Endothelial cell of umbilical vein (primary cell): Measurements from ENCODE around the gene DERA. TPM values are rescaled to one million over a fixed set of nuclear protein-coding genes. Genes with fewer than 3 reads are reported as not detected.
A peak's percentile ranks its signal among the peaks of the same experiment; 100 is the strongest.
"Not testable (repeated sequence)": the region's sequence is repeated elsewhere in the genome, so short reads cannot be mapped to it uniquely, and the experiment has no call there.

Source experiments
- BruUV-seq: library from RNA; stranded (reverse); fragments of 400-500 nt; replicated peaks from 2 replicates; lab custom pipeline; 2021; lab: Mats Ljungman, UMichigan
- CTCF ChIA-PET: fragments of 300-600, 350-600 bp; sonication (Branson Sonifier 250); formaldehyde crosslinking; loops from one replicate; lab custom pipeline; 2021; ENCODE audit warnings: antibody characterized with exemption, inconsistent platforms; lab: Charles Lee
- POLR2A ChIA-PET: fragments of 300-600, 350-600 bp; sonication (Branson Sonifier 250); formaldehyde crosslinking; loops from one replicate; lab custom pipeline; 2021; ENCODE audit warnings: antibody characterized with exemption, inconsistent platforms; lab: Charles Lee
- DNase-seq: peaks from one replicate; pipeline ENCODE4 v3.0.0-alpha.2; 2011; ENCODE audit warnings: low read depth, low spot score
- FAIRE-seq: peaks from 2 replicates; lab custom pipeline; 2011; peaks lifted over from hg19 to GRCh38; lab: Jason Lieb, UNC
- H2AFZ ChIP-seq: 2 replicates; pipeline ENCODE4 v1.6.0; 2012; ENCODE audit warnings: low read depth, low read length, control low read depth, inconsistent platforms
- H3K27ac ChIP-seq: 2 replicates; pipeline ENCODE4 v1.5.1; 2011; ENCODE audit warnings: low read depth, mild to moderate bottlenecking, control low read depth, low read length, moderate library complexity; ENCODE audit not compliant: insufficient read depth
- H3K27me3 ChIP-seq, 2 experiments: 2 replicates each; pipeline versions ENCODE4 v1.6.0 to v1.6.1; 2011; ENCODE audit warnings: low read length in 2 of 2, mixed read lengths in 1 of 2; ENCODE audit not compliant: control insufficient read depth in 2 of 2, insufficient read depth in 2 of 2
- H3K36me3 ChIP-seq, 2 experiments: 2 replicates in 1 of 2; 3 replicates in 1 of 2; pipeline ENCODE4 v1.5.1; 2011; ENCODE audit warnings: low read length in 2 of 2, mild to moderate bottlenecking in 1 of 2, moderate library complexity in 1 of 2; ENCODE audit not compliant: control insufficient read depth in 2 of 2, insufficient read depth in 2 of 2; ENCODE audit errors: extremely low read depth in 1 of 2
- H3K4me1 ChIP-seq: 3 replicates; pipeline ENCODE4 v1.5.1; 2011; ENCODE audit warnings: mild to moderate bottlenecking, low read length; ENCODE audit not compliant: control insufficient read depth, insufficient read depth; ENCODE audit errors: extremely low read depth
- H3K4me2 ChIP-seq: 2 replicates; pipeline ENCODE4 v1.6.1; 2011; ENCODE audit warnings: low read length, control low read depth, mixed read lengths; ENCODE audit not compliant: insufficient read depth
- H3K4me3 ChIP-seq, 3 experiments: fragments of 200-600 bp in 1 of 3; sonication (generic), shearing (Covaris generic) in 1 of 3; replicated peaks in 1 of 3; 2 replicates each; pipeline ENCODE4 v1.5.1; 2011 to 2016; ENCODE audit warnings: control low read depth in 3 of 3, low read length in 3 of 3, mild to moderate bottlenecking in 2 of 3, inconsistent platforms in 1 of 3, low read depth in 1 of 3, moderate library complexity in 1 of 3; ENCODE audit not compliant: insufficient read depth in 1 of 3
- H3K79me2 ChIP-seq: 2 replicates; pipeline ENCODE4 v1.6.0; 2012; ENCODE audit warnings: low read length, inconsistent platforms; ENCODE audit not compliant: control insufficient read depth, insufficient read depth
- H3K9ac ChIP-seq: replicated peaks from 2 replicates; pipeline ENCODE3; 2011; ENCODE audit warnings: low read length, control low read depth; ENCODE audit not compliant: insufficient read depth; ENCODE audit errors: extremely low read depth
- H3K9me1 ChIP-seq: replicated peaks from 3 replicates; pipeline ENCODE4 v1.6.0; 2011; ENCODE audit warnings: mild to moderate bottlenecking, low read length; ENCODE audit not compliant: control insufficient read depth, insufficient read depth; ENCODE audit errors: extremely low read depth
- H3K9me3 ChIP-seq: replicated peaks from 2 replicates; pipeline ENCODE4 v1.5.1; 2012; ENCODE audit warnings: low read length, inconsistent platforms; ENCODE audit not compliant: control insufficient read depth, insufficient read depth
- H4K20me1 ChIP-seq: replicated peaks from 2 replicates; pipeline ENCODE3; 2011; ENCODE audit warnings: mild to moderate bottlenecking, low read length; ENCODE audit not compliant: control insufficient read depth, insufficient read depth; ENCODE audit errors: extremely low read depth
- CTCF ChIP-seq, 2 donors: IDR thresholded peaks; 1 replicate in 1 of 2; 2 replicates in 1 of 2; pipeline ENCODE4 v1.5.1; 2011; ENCODE audit warnings: low read length in 2 of 2, mild to moderate bottlenecking in 2 of 2, moderate library complexity in 2 of 2, control low read depth in 1 of 2, inconsistent platforms in 1 of 2, low read depth in 1 of 2; ENCODE audit not compliant: insufficient read depth in 1 of 2; ENCODE audit errors: extremely low read depth in 1 of 2
- EZH2 ChIP-seq: IDR thresholded peaks from 2 replicates; pipeline ENCODE4 v1.6.1; 2012; ENCODE audit warnings: borderline replicate concordance, low read depth, mild to moderate bottlenecking, moderate library complexity, low read length, inconsistent platforms; ENCODE audit not compliant: severe bottlenecking
- FOS ChIP-seq: IDR thresholded peaks from 2 replicates; pipeline ENCODE4 v1.6.1; 2011; ENCODE audit warnings: mild to moderate bottlenecking, low read length, moderate library complexity, borderline replicate concordance; ENCODE audit not compliant: insufficient read depth
- GATA2 ChIP-seq: IDR thresholded peaks from 2 replicates; pipeline ENCODE4 v1.7.0; 2011; ENCODE audit warnings: low read depth, mild to moderate bottlenecking, moderate library complexity, mixed read lengths, low read length; ENCODE audit not compliant: insufficient read length, insufficient read depth
- JUN ChIP-seq: IDR thresholded peaks from 2 replicates; pipeline ENCODE4 v1.6.1; 2011; ENCODE audit warnings: borderline replicate concordance, low read depth; ENCODE audit not compliant: insufficient read length, insufficient read depth
- MAX ChIP-seq: IDR thresholded peaks from 2 replicates; pipeline ENCODE4 v1.6.1; 2011; ENCODE audit not compliant: insufficient read depth, insufficient read length
- MYC ChIP-seq: IDR thresholded peaks from one replicate; pipeline ENCODE4 v1.6.1; 2011; ENCODE audit warnings: mild to moderate bottlenecking, low read depth, low read length
- POLR2A ChIP-seq: IDR thresholded peaks from 2 replicates; pipeline ENCODE4 v1.6.1; 2012; ENCODE audit warnings: low read depth, mild to moderate bottlenecking, control low read depth, low read length
- POLR2AphosphoS5 ChIP-seq: IDR thresholded peaks from 2 replicates; pipeline ENCODE4 v1.6.1; 2012; ENCODE audit warnings: low read depth, mild to moderate bottlenecking, control low read depth, low read length, moderate library complexity; ENCODE audit not compliant: insufficient read depth
- dilution Hi-C: fragments of 300-500 bp; cut with MboI; formaldehyde crosslinking; loops from one replicate; pipeline ENCODE4 v1.15.0; 2019; ENCODE audit warnings: low sequenced_read_pairs; ENCODE audit not compliant: extremely low pct_ligation_motif_present
- intact Hi-C: fragments of 100-400 bp; cut with micrococcal nuclease; formaldehyde crosslinking; loops from one replicate; pipeline ENCODE4 v1.10.0; 2022
- polyA plus RNA-seq, 4 experiments: library from polyadenylated mRNA; depleted of rRNA in 3 of 4; stranded (reverse) in 3 of 4; unstranded in 1 of 4; fragments of >200 nt; gene quantifications; 2 replicates each; pipeline versions ENCODE4 v1.2.1 to v1.2.3, GENCODE V29; 2011 to 2012; ENCODE audit warnings: missing spikeins in 1 of 4
- total RNA-seq: library from RNA; stranded (reverse); gene quantifications from 2 replicates; pipeline ENCODE4 v1.2.3, GENCODE V29; 2021

DERA gene
- total and polyA plus RNA-seq, 2 donors (not counting 3 experiments of a cell fraction or from before 2014, with no cell fraction given), result 19.8 to 41.5 TPM

DNA sequence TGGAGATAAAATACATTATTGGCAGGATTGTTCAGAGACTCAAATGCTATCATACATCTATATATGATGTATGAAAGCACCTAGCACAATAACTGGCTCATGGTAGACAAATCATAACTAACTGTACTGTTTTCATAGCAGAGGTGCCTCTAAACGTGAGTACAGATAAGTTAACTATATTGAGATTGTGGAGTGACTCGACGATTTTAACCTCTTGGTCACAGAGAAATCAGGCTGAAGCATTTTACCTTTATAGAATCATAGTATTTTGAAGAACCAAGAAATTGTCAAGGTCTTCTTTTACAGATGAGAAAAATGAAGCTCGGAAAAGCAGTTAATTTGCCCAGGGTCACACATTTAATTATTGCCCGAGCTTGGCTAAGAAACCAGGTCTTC, 666 bp upstream of the DERA start:
- intact Hi-C loops, result loop anchor here (10.0 kb wide), 1 partner anchor 434 kb away; the partner anchor contains the start of gene MGST1
- H2AFZ ChIP-seq, result peak overlapping the region; percentile 89

DNA sequence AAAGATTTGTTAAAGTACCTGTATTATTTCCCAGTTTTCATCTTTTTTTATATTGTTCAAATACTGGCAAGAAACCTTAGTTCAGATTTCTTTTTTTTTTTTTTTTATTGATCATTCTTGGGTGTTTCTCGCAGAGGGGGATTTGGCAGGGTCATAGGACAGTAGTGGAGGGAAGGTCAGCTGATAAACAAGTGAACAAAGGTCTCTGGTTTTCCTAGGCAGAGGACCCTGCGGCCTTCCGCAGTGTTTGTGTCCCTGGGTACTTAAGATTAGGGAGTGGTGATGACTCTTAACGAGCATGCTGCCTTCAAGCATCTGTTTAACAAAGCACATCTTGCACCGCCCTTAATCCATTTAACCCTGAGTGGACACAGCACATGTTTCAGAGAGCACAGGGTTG, 799 bp downstream of the DERA start:
- Histone ChIP-seq H3K4me1 (peaks cover 17% of the 10 kb centered on the region), H3K4me2 (peak overlapping the region; percentile 91), H3K9ac (peak overlapping the region; percentile 99), H3K27ac (peak overlapping the region; percentile 98), H3K79me2 (peaks cover 14% of the 10 kb centered on the region), H3K4me3 (peak overlapping the region; percentile 80 to 96 (median 90)), H2AFZ (peak overlapping the region; percentile 58)
- H4K20me1 ChIP-seq, dilution Hi-C loops, DNase-seq, H3K9me3 ChIP-seq, FAIRE-seq, H3K27me3 ChIP-seq, BruUV-seq, H3K36me3 ChIP-seq, H3K9me1 ChIP-seq: not testable (repeated sequence)
- ChIA-PET POLR2A (interaction anchor here (0.7 to 1.2 kb wide), 2 partner anchors 13 to 67 kb away, joined by 3 to 4 read pairs; no protein-coding TSS in a partner anchor), CTCF (interaction anchor here (6.2 kb wide), 1 partner anchor 14 kb away, joined by 65 read pairs; no protein-coding TSS in a partner anchor)
- intact Hi-C loops, result loop anchor here (1.0 to 10.0 kb wide), 3 partner anchors 30 to 433 kb away; partner anchors contain the start of genes MGST1 and STRAP

More for the DNA sequence above, 666 bp upstream of the DERA start:
- CTCF ChIA-PET, result interaction anchor here (0.9 to 6.2 kb wide), 7 partner anchors 11 to 71 kb away, joined by 3 to 65 read pairs (median 4); no protein-coding TSS in a partner anchor
- FAIRE-seq, result no peak
- Histone ChIP-seq H3K4me3 (peak overlapping the region in 1 of 3 experiments; percentile 57), H3K4me1 (peaks cover 17% of the 10 kb centered on the region), H3K9ac (peak overlapping the region; percentile 99), H3K27ac (peak overlapping the region; percentile 98), H3K79me2 (peaks cover 12% of the 10 kb centered on the region), H3K4me2 (peak overlapping the region; percentile 91), H3K27me3 (no peaks in the 10 kb centered on the region), H3K36me3 (peaks cover 0 to 2% of the 10 kb centered on the region in 2 experiments), H3K9me3 (no peaks in the 10 kb centered on the region), H3K9me1 (no peaks in the 10 kb centered on the region), H4K20me1 (no peaks in the 10 kb centered on the region)
- TF ChIP-seq MYC (no peak), GATA2 (no peak), MAX (no peak), EZH2 (no peak), POLR2AphosphoS5 (no peak), JUN (no peak), POLR2A (no peak), FOS (no peak), CTCF (IDR thresholded peaks at IDR 0.05; ENCODE audit: extremely low read depth in 1 of 2, insufficient read depth in 1 of 2, low read depth in 1 of 2, low read length in 2 of 2) (no peak)
- no TSS peak for BruUV-seq
- POLR2A ChIA-PET, result no interaction called here
- DNase-seq, result peak; percentile 21
- dilution Hi-C loops, result no loop called here
